ENCODE measurements around the gene RNF144A.
"Not testable (repeated sequence)": the region's sequence is repeated elsewhere in the genome, so short reads cannot be mapped to it uniquely, and the experiment has no call there.

RNF144A gene

DNA sequence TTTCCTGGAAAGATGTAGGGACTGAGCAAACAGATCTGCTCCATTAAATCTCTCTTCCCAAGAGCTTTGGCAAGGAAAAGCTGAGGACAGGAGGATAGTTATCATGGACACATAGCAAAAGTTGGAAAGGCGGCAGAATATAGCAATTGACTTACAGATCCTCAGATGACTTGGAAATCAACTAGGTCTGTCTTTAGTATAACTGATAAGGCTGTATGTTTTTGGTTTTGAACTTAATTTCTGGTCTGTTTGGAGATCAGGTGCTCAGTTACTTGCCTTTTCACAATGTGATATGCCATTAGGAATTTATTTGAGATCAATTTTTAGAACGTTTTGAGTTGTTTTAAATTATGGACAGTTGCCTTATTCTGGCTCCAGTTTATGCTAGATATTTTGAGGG, 31.7 kb upstream of the RNF144A start:
- no peak overlapping the region for H3K9ac ChIP-seq (ENCODE audit: low read length)
- H3K4me1 ChIP-seq (ENCODE audit: insufficient read depth, low read length): no peaks in the 10 kb centered on the region
- no peaks in the 10 kb centered on the region for H3K36me3 ChIP-seq (ENCODE audit: insufficient read depth, low read length)
- H3K27ac ChIP-seq (ENCODE audit: low read depth, low read length): no peak overlapping the region
- no peak overlapping the region for H3K4me3 ChIP-seq (ENCODE audit: low read depth in 1 of 2, low read length in 2 of 2)
- no peaks in the 10 kb centered on the region for H3K9me3 ChIP-seq (ENCODE audit: low read length)
- H3K27me3 ChIP-seq (ENCODE audit: control insufficient read depth in 1 of 2, insufficient read depth in 2 of 2, low read length in 2 of 2): no peaks in the 10 kb centered on the region

DNA sequence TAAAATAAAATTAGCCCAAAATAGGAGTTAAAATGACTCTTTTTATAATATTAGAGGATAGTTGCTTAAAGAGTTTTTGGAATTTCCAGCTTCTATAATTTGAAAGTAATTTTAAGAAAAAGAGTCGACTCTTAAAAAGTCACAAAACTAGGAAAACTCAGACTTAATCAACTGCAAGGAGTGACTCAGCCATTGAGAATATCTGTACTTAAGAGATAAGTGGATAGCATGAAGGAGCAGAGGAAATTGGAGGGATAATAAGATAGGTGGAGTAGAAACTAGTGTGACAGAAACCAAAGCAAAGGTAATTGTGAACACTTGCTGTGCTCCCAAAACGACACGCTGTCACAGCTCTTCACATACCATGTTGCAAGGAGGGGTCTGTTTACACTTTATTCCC, 31.2 kb upstream of the RNF144A start:
- Histone ChIP-seq H3K4me3 (ENCODE audit: low read depth in 1 of 2, low read length in 2 of 2) (no peak overlapping the region), H3K4me1 (ENCODE audit: insufficient read depth, low read length) (no peaks in the 10 kb centered on the region), H3K27ac (ENCODE audit: low read depth, low read length) (no peak overlapping the region), H3K9ac (ENCODE audit: low read length) (no peak overlapping the region), H3K36me3 (ENCODE audit: insufficient read depth, low read length) (no peaks in the 10 kb centered on the region), H3K27me3 (ENCODE audit: control insufficient read depth in 1 of 2, insufficient read depth in 2 of 2, low read length in 2 of 2) (no peaks in the 10 kb centered on the region), H3K9me3 (ENCODE audit: low read length) (no peaks in the 10 kb centered on the region)

DNA sequence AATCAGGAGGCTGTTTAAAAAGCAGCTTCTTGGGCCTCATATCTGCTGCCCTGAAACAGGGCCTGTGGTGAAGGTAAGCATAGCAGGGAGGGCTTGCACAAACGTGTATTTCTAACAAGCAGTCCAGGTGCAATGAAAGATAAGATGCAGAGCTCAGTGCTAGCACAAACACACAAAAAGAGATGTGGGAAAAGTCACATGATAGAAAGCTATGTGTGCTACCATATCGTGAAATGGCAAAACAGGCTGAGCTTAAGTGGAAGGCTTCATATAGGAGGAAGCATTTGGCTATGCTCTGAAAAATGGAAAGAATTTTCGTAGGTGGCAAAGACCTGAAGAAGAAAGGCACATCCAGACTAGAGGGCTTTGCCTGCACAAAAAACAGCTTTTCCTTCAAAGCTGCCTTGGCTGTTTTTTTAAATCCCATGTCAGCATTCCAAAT, 29.4 kb upstream of the RNF144A start:
- no peaks in the 10 kb centered on the region for H3K36me3 ChIP-seq (ENCODE audit: insufficient read depth, low read length)
- H3K27ac ChIP-seq (ENCODE audit: low read depth, low read length): no peak overlapping the region
- H3K4me3 ChIP-seq (ENCODE audit: low read depth in 1 of 2, low read length in 2 of 2): no peak overlapping the region
- H3K27me3 ChIP-seq (ENCODE audit: control insufficient read depth in 1 of 2, insufficient read depth in 2 of 2, low read length in 2 of 2): no peaks in the 10 kb centered on the region
- H3K4me1 ChIP-seq (ENCODE audit: insufficient read depth, low read length): no peaks in the 10 kb centered on the region
- H3K9ac ChIP-seq (ENCODE audit: low read length): no peak overlapping the region
- H3K9me3 ChIP-seq (ENCODE audit: low read length): no peaks in the 10 kb centered on the region

DNA sequence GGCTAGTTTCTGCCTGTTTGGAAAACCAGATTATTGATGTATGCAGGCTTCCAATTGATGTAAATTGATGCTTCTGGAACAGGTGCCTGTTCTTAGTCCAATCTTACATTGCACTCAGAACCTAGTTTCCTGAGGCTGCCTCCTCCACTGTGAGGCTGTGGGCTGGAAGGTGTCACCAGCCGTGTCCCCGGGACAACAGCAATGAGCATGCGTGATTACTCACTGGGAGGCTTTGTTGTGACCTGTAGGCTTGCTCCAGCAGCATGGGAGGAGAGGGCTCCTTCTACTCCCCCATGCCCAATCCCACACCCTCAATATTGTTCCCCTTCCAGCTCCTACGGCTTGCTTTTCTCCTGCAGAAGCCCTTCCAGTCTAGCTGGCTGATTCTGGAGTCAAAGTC, 28.5 kb upstream of the RNF144A start:
- H3K27ac ChIP-seq (ENCODE audit: low read depth, low read length): no peak overlapping the region

GRCh38 chr2:6893876-6894482, 23.2 kb upstream of the RNF144A start:
- Histone ChIP-seq H3K4me3 (ENCODE audit: low read depth in 1 of 2, low read length in 2 of 2) (no peak overlapping the region), H3K36me3 (ENCODE audit: insufficient read depth, low read length) (no peaks in the 10 kb centered on the region)

More for the DNA sequence above, 28.5 kb upstream of the RNF144A start:
- Histone ChIP-seq H3K4me3 (ENCODE audit: low read depth in 1 of 2, low read length in 2 of 2) (no peak overlapping the region), H3K4me1 (ENCODE audit: insufficient read depth, low read length) (no peaks in the 10 kb centered on the region), H3K9me3 (ENCODE audit: low read length) (no peaks in the 10 kb centered on the region), H3K27me3 (ENCODE audit: control insufficient read depth in 1 of 2, insufficient read depth in 2 of 2, low read length in 2 of 2) (no peaks in the 10 kb centered on the region), H3K36me3 (ENCODE audit: insufficient read depth, low read length) (no peaks in the 10 kb centered on the region), H3K9ac (ENCODE audit: low read length) (no peak overlapping the region)

GRCh38 chr2:6896930-6897759, 20.1 kb upstream of the RNF144A start:
- Histone ChIP-seq H3K27me3 (ENCODE audit: control insufficient read depth in 1 of 2, insufficient read depth in 2 of 2, low read length in 2 of 2) (no peaks in the 10 kb centered on the region), H3K4me3 (ENCODE audit: low read depth in 1 of 2, low read length in 2 of 2) (no peak overlapping the region), H3K27ac (ENCODE audit: low read depth, low read length) (no peak overlapping the region), H3K9me3 (ENCODE audit: low read length) (no peaks in the 10 kb centered on the region), H3K9ac (ENCODE audit: low read length) (no peak overlapping the region), H3K36me3 (ENCODE audit: insufficient read depth, low read length) (no peaks in the 10 kb centered on the region), H3K4me1 (ENCODE audit: insufficient read depth, low read length) (no peaks in the 10 kb centered on the region)

More at GRCh38 chr2:6893876-6894482, 23.2 kb upstream of the RNF144A start:
- Histone ChIP-seq H3K4me1 (ENCODE audit: insufficient read depth, low read length) (no peaks in the 10 kb centered on the region), H3K9ac (ENCODE audit: low read length) (no peak overlapping the region), H3K9me3 (ENCODE audit: low read length) (no peaks in the 10 kb centered on the region), H3K27me3 (ENCODE audit: control insufficient read depth in 1 of 2, insufficient read depth in 2 of 2, low read length in 2 of 2) (no peaks in the 10 kb centered on the region), H3K27ac (ENCODE audit: low read depth, low read length) (no peak overlapping the region)

DNA sequence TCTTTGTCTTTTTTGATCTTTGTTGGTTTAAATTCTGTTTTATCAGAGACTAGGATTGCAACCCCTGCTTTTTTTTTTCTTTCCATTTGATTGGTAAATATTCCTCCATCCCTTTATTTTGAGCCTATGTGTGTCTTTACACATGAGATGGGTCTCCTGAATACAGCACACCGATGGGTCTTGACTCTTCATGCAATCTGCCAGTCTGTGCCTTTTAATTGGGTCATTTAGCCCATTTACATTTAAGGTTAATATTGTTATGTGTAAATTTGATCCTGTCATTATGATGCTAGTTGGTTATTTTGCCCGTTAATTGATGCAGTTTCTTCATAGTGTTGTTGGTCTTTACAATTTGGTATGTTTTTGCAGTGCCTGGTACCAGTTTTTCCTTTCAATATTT, 14.6 kb upstream of the RNF144A start:
- not testable (repeated sequence) for H3K4me1 ChIP-seq (ENCODE audit: insufficient read depth, low read length); H3K4me3 ChIP-seq (ENCODE audit: low read depth in 1 of 2, low read length in 2 of 2); H3K36me3 ChIP-seq (ENCODE audit: insufficient read depth, low read length); H3K27me3 ChIP-seq (ENCODE audit: control insufficient read depth in 1 of 2, insufficient read depth in 2 of 2, low read length in 2 of 2); H3K27ac ChIP-seq (ENCODE audit: low read depth, low read length); H3K9me3 ChIP-seq (ENCODE audit: low read length); H3K9ac ChIP-seq (ENCODE audit: low read length)

DNA sequence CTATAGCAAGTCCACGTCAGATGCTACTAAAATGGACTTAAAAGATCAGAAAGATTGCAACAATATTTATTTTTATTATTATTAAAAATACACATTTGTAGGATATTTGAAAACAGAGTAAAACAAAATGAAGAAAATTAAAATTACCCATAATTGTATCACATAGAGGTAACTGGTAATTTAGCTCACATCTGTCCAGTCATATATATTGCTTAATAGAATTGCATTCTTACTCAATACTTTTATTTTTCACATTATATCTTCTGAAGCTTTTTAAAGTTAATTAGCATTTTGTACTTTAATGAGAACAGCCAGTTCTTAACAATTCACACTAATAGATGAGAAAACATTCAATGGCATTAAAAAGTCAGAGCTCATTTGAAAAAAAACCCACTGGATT, 11.5 kb upstream of the RNF144A start:
- Histone ChIP-seq H3K27me3 (ENCODE audit: control insufficient read depth in 1 of 2, insufficient read depth in 2 of 2, low read length in 2 of 2) (no peaks in the 10 kb centered on the region), H3K4me1 (ENCODE audit: insufficient read depth, low read length) (no peaks in the 10 kb centered on the region), H3K4me3 (ENCODE audit: low read depth in 1 of 2, low read length in 2 of 2) (no peak overlapping the region), H3K27ac (ENCODE audit: low read depth, low read length) (no peak overlapping the region), H3K9ac (ENCODE audit: low read length) (no peak overlapping the region), H3K9me3 (ENCODE audit: low read length) (no peaks in the 10 kb centered on the region), H3K36me3 (ENCODE audit: insufficient read depth, low read length) (no peaks in the 10 kb centered on the region)

GRCh38 chr2:6906165-6906741, 11.0 kb upstream of the RNF144A start:
- Histone ChIP-seq H3K36me3 (ENCODE audit: insufficient read depth, low read length) (no peaks in the 10 kb centered on the region), H3K4me1 (ENCODE audit: insufficient read depth, low read length) (no peaks in the 10 kb centered on the region), H3K9ac (ENCODE audit: low read length) (no peak overlapping the region), H3K9me3 (ENCODE audit: low read length) (no peaks in the 10 kb centered on the region), H3K4me3 (ENCODE audit: low read depth in 1 of 2, low read length in 2 of 2) (no peak overlapping the region), H3K27me3 (ENCODE audit: control insufficient read depth in 1 of 2, insufficient read depth in 2 of 2, low read length in 2 of 2) (no peaks in the 10 kb centered on the region), H3K27ac (ENCODE audit: low read depth, low read length) (no peak overlapping the region)

DNA sequence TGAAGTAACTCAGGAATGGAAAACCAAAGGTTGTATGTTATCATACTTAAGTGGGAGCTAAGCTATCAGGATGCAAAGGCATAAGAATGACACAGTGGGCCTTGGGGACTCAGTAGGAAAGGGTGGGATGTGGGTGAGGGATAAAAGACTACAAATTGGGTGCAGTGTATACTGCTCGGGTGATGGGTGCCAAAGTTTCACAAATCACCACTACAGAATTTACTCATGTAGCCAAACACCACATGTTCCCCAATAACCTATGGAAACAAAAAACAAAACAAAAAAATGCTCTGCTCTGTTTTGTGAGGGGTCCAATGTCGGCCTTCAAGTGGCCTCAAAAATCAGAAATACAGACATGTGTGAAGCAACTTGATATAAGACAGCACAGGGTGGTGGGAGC, 8.9 kb upstream of the RNF144A start:
- Histone ChIP-seq H3K9ac (ENCODE audit: low read length) (no peak overlapping the region), H3K36me3 (ENCODE audit: insufficient read depth, low read length) (no peaks in the 10 kb centered on the region), H3K4me1 (ENCODE audit: insufficient read depth, low read length) (no peaks in the 10 kb centered on the region), H3K9me3 (ENCODE audit: low read length) (no peaks in the 10 kb centered on the region), H3K27ac (ENCODE audit: low read depth, low read length) (no peak overlapping the region), H3K27me3 (ENCODE audit: control insufficient read depth in 1 of 2, insufficient read depth in 2 of 2, low read length in 2 of 2) (no peaks in the 10 kb centered on the region), H3K4me3 (ENCODE audit: low read depth in 1 of 2, low read length in 2 of 2) (no peak overlapping the region)

GRCh38 chr2:6909431-6910385, 7.5 kb upstream of the RNF144A start:
- no peak overlapping the region for H3K4me3 ChIP-seq (ENCODE audit: low read depth in 1 of 2, low read length in 2 of 2)
- H3K36me3 ChIP-seq (ENCODE audit: insufficient read depth, low read length): no peaks in the 10 kb centered on the region
- H3K4me1 ChIP-seq (ENCODE audit: insufficient read depth, low read length): no peaks in the 10 kb centered on the region
- H3K9me3 ChIP-seq (ENCODE audit: low read length): no peaks in the 10 kb centered on the region
- H3K27me3 ChIP-seq (ENCODE audit: control insufficient read depth in 1 of 2, insufficient read depth in 2 of 2, low read length in 2 of 2): no peaks in the 10 kb centered on the region
- H3K27ac ChIP-seq (ENCODE audit: low read depth, low read length): no peak overlapping the region
- no peak overlapping the region for H3K9ac ChIP-seq (ENCODE audit: low read length)

Measured in muscle layer of colon (tissue), 2 donors.